ENCODE results near the gene SOX12.

The SOX12 gene

GRCh38 chr20:309306-309840, 16.0 kb upstream of the SOX12 start:
- no peak for DNase-seq (ENCODE audit: low read depth in 1 of 2, low spot score in 1 of 2)
- Histone ChIP-seq H3K27me3 (ENCODE audit: insufficient read depth, poor library complexity, severe bottlenecking) (no peaks in the 10 kb centered on the region), H3K4me3 (replicated peaks; ENCODE audit: insufficient read depth, low read length) (no peak overlapping the region), H3K27ac (replicated peaks) (no peak overlapping the region)
- TF ChIP-seq POLR2AphosphoS5 (IDR thresholded peaks at IDR 0.05; ENCODE audit: low read depth) (no peak), SPI1 (IDR thresholded peaks at IDR 0.05; ENCODE audit: borderline replicate concordance, low read depth) (no peak), GABPA (IDR thresholded peaks at IDR 0.05; ENCODE audit: low read depth) (no peak), CTCF (IDR thresholded peaks at IDR 0.05; ENCODE audit: insufficient read depth, low read length) (no peak), REST (IDR thresholded peaks at IDR 0.05; ENCODE audit: insufficient replicate concordance, low read depth) (no peak)

- DNase-seq (ENCODE audit: low read depth in 1 of 2, low spot score in 1 of 2): peak in 1 of 2 experiments; percentile 30
- H3K4me3 ChIP-seq (replicated peaks; ENCODE audit: insufficient read depth, low read length): no peak overlapping the region
- H3K27ac ChIP-seq (replicated peaks): no peak overlapping the region
Measured at GRCh38 chr20:309841-310644, 15.3 kb upstream of the SOX12 start.

More at GRCh38 chr20:309841-310644, 15.3 kb upstream of the SOX12 start:
- TF ChIP-seq REST (IDR thresholded peaks at IDR 0.05; ENCODE audit: insufficient replicate concordance, low read depth) (no peak), SPI1 (IDR thresholded peaks at IDR 0.05; ENCODE audit: borderline replicate concordance, low read depth) (no peak), GABPA (IDR thresholded peaks at IDR 0.05; ENCODE audit: low read depth) (no peak), POLR2AphosphoS5 (IDR thresholded peaks at IDR 0.05; ENCODE audit: low read depth) (no peak), CTCF (IDR thresholded peaks at IDR 0.05; ENCODE audit: insufficient read depth, low read length) (no peak)
- H3K27me3 ChIP-seq (ENCODE audit: insufficient read depth, poor library complexity, severe bottlenecking): no peaks in the 10 kb centered on the region

Measured in HL-60 (cell line).